Heart left ventricle (tissue), 13 donors: ENCODE data around the gene MRGPRE.

Source experiments
- POLR2A ChIP-seq, 2 donors: fragments of 450-650 bp; IDR thresholded peaks; one replicate each; pipeline ENCODE4 v1.6.1; 2017; ENCODE audit warnings: antibody characterized with exemption in 2 of 2, mild to moderate bottlenecking in 2 of 2, moderate library complexity in 2 of 2
- TF ChIP-seq, protein P1 (sequence below), 12 donors: fragments of 200-600 bp; sonication (generic) in 4 of 12; IDR thresholded peaks; one replicate each; pipeline versions ENCODE4 v1.5.0 to v1.8.0; 2018 to 2022; ENCODE audit warnings: antibody characterized with exemption in 12 of 12, mild to moderate bottlenecking in 5 of 12
- donor health status: ischemic (EF 13 %, LVEDD 7.1; RV severe dilation, severe dysfunction).
- donor health status: DM: no; HTN: yes; CAD: no.
- donor health status: DM: no; HTN: no; CAD: no.
- donor health status: ischemic (EF 25% LVEDD 6.9; RV normal size, moderate dysfunction).
- donor health status: ischemic (EF 25% LVEDD 5.7; RV mildly dilated, moderate dysfunction).
- donor health status: ischemic (EF 35%, LVEDD 5.7; RV mildly dilated, moderate dysfunction).
- donor health status: nonischemic (EF 11% LVEDD 7.7; RV severe dilation, severe dysfunction).
- donor health status: DM: yes; HTN: yes; CAD: no.
- donor health status: PGD.
- donor health status: ischemic (EF 29% LVEDD 5.4; RV normal size, mild dysfunction).
- donor health status: nonischemic (EF 23%, LVEDD 6.1; RV moderate dilation, normal function).

DNA sequence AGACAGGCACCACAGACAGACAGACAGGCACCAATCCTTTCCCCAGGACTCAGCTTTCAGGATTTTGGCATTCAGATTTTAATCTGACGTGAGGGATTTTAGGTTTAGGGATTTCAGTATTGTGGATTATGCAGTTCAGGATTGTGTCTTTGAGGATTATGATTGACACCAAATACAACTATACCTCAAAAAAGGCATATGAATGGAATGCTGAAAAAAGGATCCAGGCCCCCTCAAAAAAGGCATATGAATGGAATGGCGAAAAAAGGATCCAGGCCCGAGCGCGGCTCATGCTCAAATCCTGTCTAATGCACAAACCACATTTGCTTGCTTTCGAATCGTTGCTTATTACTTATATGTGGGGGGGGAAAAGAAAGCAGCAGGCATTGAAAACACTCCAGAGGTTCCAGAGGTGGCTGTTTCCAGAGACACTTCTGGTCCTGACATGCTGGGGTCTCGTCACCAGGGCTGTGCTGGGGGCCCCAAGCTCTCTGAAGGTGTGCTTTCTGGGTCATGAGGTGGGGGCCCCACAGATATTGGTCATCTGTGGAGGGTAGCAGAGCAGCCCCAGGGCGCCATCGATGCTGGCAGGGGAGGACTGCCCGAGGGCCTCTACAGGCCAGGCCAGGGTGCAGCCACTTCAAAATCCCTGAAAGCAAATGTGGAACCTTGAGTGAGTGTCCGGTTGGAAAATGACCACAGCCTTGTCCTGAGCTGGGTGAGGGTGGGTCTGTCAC is 50.3 kb downstream of the MRGPRE start:
- TF ChIP-seq POLR2A (IDR thresholded peaks at IDR 0.05): no peak
- TF ChIP-seq, protein P1, sequence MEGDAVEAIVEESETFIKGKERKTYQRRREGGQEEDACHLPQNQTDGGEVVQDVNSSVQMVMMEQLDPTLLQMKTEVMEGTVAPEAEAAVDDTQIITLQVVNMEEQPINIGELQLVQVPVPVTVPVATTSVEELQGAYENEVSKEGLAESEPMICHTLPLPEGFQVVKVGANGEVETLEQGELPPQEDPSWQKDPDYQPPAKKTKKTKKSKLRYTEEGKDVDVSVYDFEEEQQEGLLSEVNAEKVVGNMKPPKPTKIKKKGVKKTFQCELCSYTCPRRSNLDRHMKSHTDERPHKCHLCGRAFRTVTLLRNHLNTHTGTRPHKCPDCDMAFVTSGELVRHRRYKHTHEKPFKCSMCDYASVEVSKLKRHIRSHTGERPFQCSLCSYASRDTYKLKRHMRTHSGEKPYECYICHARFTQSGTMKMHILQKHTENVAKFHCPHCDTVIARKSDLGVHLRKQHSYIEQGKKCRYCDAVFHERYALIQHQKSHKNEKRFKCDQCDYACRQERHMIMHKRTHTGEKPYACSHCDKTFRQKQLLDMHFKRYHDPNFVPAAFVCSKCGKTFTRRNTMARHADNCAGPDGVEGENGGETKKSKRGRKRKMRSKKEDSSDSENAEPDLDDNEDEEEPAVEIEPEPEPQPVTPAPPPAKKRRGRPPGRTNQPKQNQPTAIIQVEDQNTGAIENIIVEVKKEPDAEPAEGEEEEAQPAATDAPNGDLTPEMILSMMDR (IDR thresholded peaks at IDR 0.05): no peak
